Renal cortical epithelial cell (primary cell): Measurements from ENCODE around the gene ZNF793. TPM values are rescaled to one million over a fixed set of nuclear protein-coding genes. Genes with fewer than 3 reads are reported as not detected.

ENCODE experiments used
- DNase-seq: peaks from one replicate; pipeline ENCODE4 v3.0.0-alpha.2; 2011; ENCODE audit warnings: low read depth
- total RNA-seq: library from RNA; depleted of rRNA; stranded (reverse); fragments of >200 nt; gene quantifications from 2 replicates; pipeline ENCODE4 v1.2.3, GENCODE V29; 2014

The ZNF793 gene
- 3.0 and 6.8 TPM in 2 replicates for total RNA-seq

- DNase-seq: peak; percentile 78
Observed at GRCh38 chr19:37506387-37507166, at the start of gene ZNF793. Gene ZNF793 (plus strand): TSS chr19:37506939. CDS start chr19:37523440, 16,501 bp downstream.

- no peak for DNase-seq
Observed at GRCh38 chr19:37466277-37466797, 40.4 kb upstream of the ZNF793 start.

- peak; percentile 90 for DNase-seq
Observed at GRCh38 chr19:37466798-37467607, 39.7 kb upstream of the ZNF793 start, which contains the start of gene ZNF569. Gene ZNF569 (minus strand): TSS chr19:37467444. CDS start chr19:37444921, 22,523 bp downstream.

- no peak for DNase-seq
Observed at GRCh38 chr19:37467608-37468090, 39.1 kb upstream of the ZNF793 start.

- DNase-seq: peak; percentile 69
Observed at GRCh38 chr19:37468961-37469777, 37.6 kb upstream of the ZNF793 start, which contains the start of gene ZNF570. Gene ZNF570 (plus strand): TSS chr19:37469356. CDS start chr19:37470355, 999 bp downstream.

- no peak for DNase-seq
Observed at GRCh38 chr19:37470216-37470615, 36.5 kb upstream of the ZNF793 start.

- DNase-seq: no peak
Observed at GRCh38 chr19:37472165-37472564, 34.6 kb upstream of the ZNF793 start.

GRCh38 chr19:37484406-37485168 lies 22.2 kb upstream of the ZNF793 start:
- no peak for DNase-seq

- DNase-seq: no peak
Observed at GRCh38 chr19:37492213-37492612, 14.5 kb upstream of the ZNF793 start.

- DNase-seq: no peak
Observed at GRCh38 chr19:37505958-37506386, 767 bp upstream of the ZNF793 start.

GRCh38 chr19:37507167-37507464 lies 377 bp downstream of the ZNF793 start:
- DNase-seq: no peak

GRCh38 chr19:37511186-37511585 lies 4.4 kb downstream of the ZNF793 start:
- no peak for DNase-seq

- DNase-seq: no peak
Observed at GRCh38 chr19:37511821-37512220, 5.1 kb downstream of the ZNF793 start.

GRCh38 chr19:37513397-37513796 lies 6.7 kb downstream of the ZNF793 start:
- no peak for DNase-seq

GRCh38 chr19:37519890-37520289 lies 13.2 kb downstream of the ZNF793 start:
- peak; percentile 4 for DNase-seq

GRCh38 chr19:37537391-37537947 lies 30.7 kb downstream of the ZNF793 start:
- DNase-seq: peak; percentile 2

GRCh38 chr19:37551129-37551993 lies 44.6 kb downstream of the ZNF793 start:
- peak; percentile 13 for DNase-seq

- no peak for DNase-seq
Observed at GRCh38 chr19:37563518-37563917, 56.8 kb downstream of the ZNF793 start.

GRCh38 chr19:37564624-37565369 lies 58.1 kb downstream of the ZNF793 start:
- no peak for DNase-seq
